TTC549 (cell line): Measurements from ENCODE around the gene RIPK4.

ENCODE experiments used
- FAIRE-seq: peaks from 2 replicates; lab custom pipeline; 2012; peaks lifted over from hg19 to GRCh38; lab: Jason Lieb, UNC

RIPK4 gene

GRCh38 chr21:41753006-41753898 lies 13.6 kb downstream of the RIPK4 start:
- FAIRE-seq = no peak

GRCh38 chr21:41752231-41752681 lies 14.6 kb downstream of the RIPK4 start:
- FAIRE-seq = no peak

GRCh38 chr21:41751611-41752011 lies 15.2 kb downstream of the RIPK4 start:
- FAIRE-seq = no peak

- no peak for FAIRE-seq
Measured at GRCh38 chr21:41750532-41751151, 16.2 kb downstream of the RIPK4 start.

GRCh38 chr21:41750051-41750450 lies 16.8 kb downstream of the RIPK4 start:
- FAIRE-seq = no peak

GRCh38 chr21:41749286-41749685 lies 17.6 kb downstream of the RIPK4 start:
- no peak for FAIRE-seq

- no peak for FAIRE-seq
Measured at GRCh38 chr21:41747943-41748738, 18.7 kb downstream of the RIPK4 start.

GRCh38 chr21:41746744-41747006 lies 20.2 kb downstream of the RIPK4 start:
- FAIRE-seq = no peak

- FAIRE-seq = no peak
Measured at GRCh38 chr21:41745971-41746743, 20.7 kb downstream of the RIPK4 start.

GRCh38 chr21:41745026-41745820 lies 21.6 kb downstream of the RIPK4 start:
- FAIRE-seq = no peak

- FAIRE-seq = no peak
Measured at GRCh38 chr21:41744028-41744930, 22.6 kb downstream of the RIPK4 start.

GRCh38 chr21:41743321-41744027 lies 23.4 kb downstream of the RIPK4 start:
- no peak for FAIRE-seq

GRCh38 chr21:41742073-41742875 lies 24.6 kb downstream of the RIPK4 start:
- FAIRE-seq = no peak

GRCh38 chr21:41741253-41742072 lies 25.4 kb downstream of the RIPK4 start:
- FAIRE-seq = no peak

GRCh38 chr21:41740604-41741252 lies 26.1 kb downstream of the RIPK4 start:
- no peak for FAIRE-seq

- no peak for FAIRE-seq
Measured at GRCh38 chr21:41739936-41740335, 26.9 kb downstream of the RIPK4 start.

GRCh38 chr21:41739011-41739410 lies 27.8 kb downstream of the RIPK4 start:
- FAIRE-seq = no peak
